HG03135 (cell line): Measurements from ENCODE around the gene LHX3.

Experiments
- ATAC-seq: cut with Tn5 transposase; IDR thresholded peaks from one replicate; pipeline ENCODE4 v1.9.1; 2021; ENCODE audit warnings: mild to moderate bottlenecking, moderate library complexity; ENCODE audit not compliant: unreplicated experiment

LHX3 gene

GRCh38 chr9:136204838-136205706 lies at the start of gene LHX3:
Gene LHX3 (minus strand): TSS chr9:136205128. CDS start chr9:136205012, 116 bp downstream.
- no peak for ATAC-seq

GRCh38 chr9:136253246-136254130 lies 48.6 kb upstream of the LHX3 start:
- ATAC-seq = no peak

- ATAC-seq = no peak
Observed at GRCh38 chr9:136252846-136253245, 47.9 kb upstream of the LHX3 start.

GRCh38 chr9:136252281-136252680 lies 47.4 kb upstream of the LHX3 start:
- no peak for ATAC-seq

- no peak for ATAC-seq
Observed at GRCh38 chr9:136251264-136252115, 46.6 kb upstream of the LHX3 start.

GRCh38 chr9:136250676-136251075 lies 45.7 kb upstream of the LHX3 start:
- ATAC-seq = no peak

- no peak for ATAC-seq
Observed at GRCh38 chr9:136249877-136250559, 45.1 kb upstream of the LHX3 start.

GRCh38 chr9:136248951-136249876 lies 44.3 kb upstream of the LHX3 start:
- no peak for ATAC-seq

- ATAC-seq = no peak
Observed at GRCh38 chr9:136247947-136248637, 43.2 kb upstream of the LHX3 start.

- no peak for ATAC-seq
Observed at GRCh38 chr9:136247551-136247916, 42.6 kb upstream of the LHX3 start.

GRCh38 chr9:136246849-136247550 lies 42.1 kb upstream of the LHX3 start:
- ATAC-seq = no peak

GRCh38 chr9:136245219-136246150 lies 40.6 kb upstream of the LHX3 start, which contains the start of gene QSOX2:
Gene QSOX2 (minus strand): TSS chr9:136245812. CDS start chr9:136245803, 9 bp downstream.
- no peak for ATAC-seq

- ATAC-seq = no peak
Observed at GRCh38 chr9:136244969-136245218, 40.0 kb upstream of the LHX3 start.

- ATAC-seq = peak; percentile 41
Observed at GRCh38 chr9:136244122-136244968, 39.4 kb upstream of the LHX3 start.

GRCh38 chr9:136243631-136244030 lies 38.7 kb upstream of the LHX3 start:
- no peak for ATAC-seq

GRCh38 chr9:136242918-136243525 lies 38.1 kb upstream of the LHX3 start:
- ATAC-seq = no peak
